Left ventricle myocardium inferior (tissue), 1 donor: ENCODE data around the gene GABRB3. TPM values are rescaled to one million over a fixed set of nuclear protein-coding genes. Genes with fewer than 3 reads are reported as not detected.

Experiments used
- DNase-seq: peaks from one replicate; pipeline ENCODE4 v3.0.0-alpha.2; 2020
- H3K27ac ChIP-seq: fragments of 200-600 bp; replicated peaks from 2 replicates; pipeline ENCODE4 v1.8.0; 2021
- H3K27me3 ChIP-seq: fragments of 200-600 bp; 2 replicates; pipeline ENCODE4 v1.8.0; 2021; ENCODE audit warnings: low read depth
- H3K36me3 ChIP-seq: fragments of 200-600 bp; 2 replicates; pipeline ENCODE4 v1.8.0; 2021
- H3K4me1 ChIP-seq: fragments of 200-600 bp; 2 replicates; pipeline ENCODE4 v1.8.0; 2021
- H3K4me3 ChIP-seq: fragments of 200-600 bp; 2 replicates; pipeline ENCODE4 v1.8.0; 2021; ENCODE audit warnings: mild to moderate bottlenecking, moderate library complexity
- H3K9me3 ChIP-seq: fragments of 200-600 bp; replicated peaks from 2 replicates; pipeline ENCODE4 v1.8.0; 2021
- CTCF ChIP-seq: fragments of 200-600 bp; IDR thresholded peaks from 2 replicates; pipeline ENCODE4 v1.8.0; 2021; ENCODE audit warnings: antibody characterized with exemption, mild to moderate bottlenecking, borderline replicate concordance
- intact Hi-C: fragments of 100-400 bp; cut with micrococcal nuclease; formaldehyde crosslinking; loops from one replicate; pipeline ENCODE4 v1.11.0; 2022
- total RNA-seq: library from RNA; stranded (reverse); fragmentation: NEBNext Ultra II Directional; extraction: Animal tissue kit (Norgen Biotek cat#: 25700); gene quantifications from one replicate; pipeline ENCODE4 v1.2.1, GENCODE V29; 2021
- donor health status: DM: no; HTN: yes; CAD: no; lungs with severe emphysema.

GABRB3 gene
- total RNA-seq, 1 donor from 2014 or later = 2.4 TPM

- Histone ChIP-seq H3K4me3 (no peak overlapping the region), H3K4me1 (peaks cover 4% of the 10 kb centered on the region), H3K27ac (no peak overlapping the region), H3K36me3 (no peaks in the 10 kb centered on the region), H3K9me3 (peaks cover 5% of the 10 kb centered on the region), H3K27me3 (no peaks in the 10 kb centered on the region)
- intact Hi-C loops = no loop called here
- DNase-seq = no peak
- TF ChIP-seq CTCF = no peak
Observed at GRCh38 chr15:26631894-26632293, 141.0 kb downstream of the GABRB3 start.

GRCh38 chr15:26630857-26631256 is 142.0 kb downstream of the GABRB3 start:
- DNase-seq = no peak

GRCh38 chr15:26628879-26629529 is 143.9 kb downstream of the GABRB3 start:
- intact Hi-C loops = no loop called here
- H3K27me3 ChIP-seq = no peaks in the 10 kb centered on the region
- peaks cover 8% of the 10 kb centered on the region for H3K9me3 ChIP-seq
- H3K4me1 ChIP-seq = no peaks in the 10 kb centered on the region
- peak overlapping the region; percentile 62 for H3K4me3 ChIP-seq
- TF ChIP-seq CTCF = no peak
- no peaks in the 10 kb centered on the region for H3K36me3 ChIP-seq
- DNase-seq = peak; percentile 68
- H3K27ac ChIP-seq = peak overlapping the region; percentile 48

More at GRCh38 chr15:26630857-26631256, 142.0 kb downstream of the GABRB3 start:
- TF ChIP-seq CTCF = no peak
- Histone ChIP-seq H3K27ac (no peak overlapping the region), H3K4me3 (no peak overlapping the region), H3K9me3 (peaks cover 8% of the 10 kb centered on the region), H3K4me1 (peaks cover 1% of the 10 kb centered on the region), H3K27me3 (no peaks in the 10 kb centered on the region), H3K36me3 (no peaks in the 10 kb centered on the region)
- intact Hi-C loops = no loop called here

GRCh38 chr15:26628071-26628470 is 144.8 kb downstream of the GABRB3 start:
- DNase-seq = no peak
- no peaks in the 10 kb centered on the region for H3K27me3 ChIP-seq
- no peaks in the 10 kb centered on the region for H3K4me1 ChIP-seq
- no peaks in the 10 kb centered on the region for H3K36me3 ChIP-seq
- peaks cover 8% of the 10 kb centered on the region for H3K9me3 ChIP-seq
- no peak overlapping the region for H3K27ac ChIP-seq
- no peak for TF ChIP-seq CTCF
- H3K4me3 ChIP-seq = peak overlapping the region; percentile 62
- intact Hi-C loops = no loop called here

- Histone ChIP-seq H3K27me3 (no peaks in the 10 kb centered on the region), H3K4me3 (no peak overlapping the region), H3K27ac (no peak overlapping the region), H3K9me3 (peaks cover 8% of the 10 kb centered on the region), H3K4me1 (no peaks in the 10 kb centered on the region), H3K36me3 (no peaks in the 10 kb centered on the region)
- no peak for DNase-seq
- intact Hi-C loops = no loop called here
- no peak for TF ChIP-seq CTCF
Observed at GRCh38 chr15:26624128-26624527, 148.7 kb downstream of the GABRB3 start.
